ENCODE data around the gene CHRM2. TPM values are rescaled to one million over a fixed set of nuclear protein-coding genes. Genes with fewer than 3 reads are reported as not detected.

CHRM2 gene
- total and polyA plus RNA-seq, 8 donors = 0.56 to 0.98 (median 0.71) TPM

- H3K27ac ChIP-seq = no peak overlapping the region
- no peaks in the 10 kb centered on the region for H3K4me1 ChIP-seq
- no peak for TF ChIP-seq CTCF (IDR thresholded peaks at IDR 0.05)
- no peaks in the 10 kb centered on the region for H3K27me3 ChIP-seq
- peaks cover 0 to 3% of the 10 kb centered on the region in 2 donors for H3K9me3 ChIP-seq
- no peak for DNase-seq
- no peaks in the 10 kb centered on the region for H3K36me3 ChIP-seq
- intact Hi-C loops (cut with DNase I) = no loop called here
- no peak overlapping the region for H3K4me3 ChIP-seq
- no peak for ATAC-seq
Measured at GRCh38 chr7:136890399-136890798, 21.9 kb downstream of the CHRM2 start.

- TF ChIP-seq CTCF (IDR thresholded peaks at IDR 0.05) = no peak
- Histone ChIP-seq H3K36me3 (no peaks in the 10 kb centered on the region), H3K27me3 (no peaks in the 10 kb centered on the region), H3K4me3 (no peak overlapping the region), H3K4me1 (no peaks in the 10 kb centered on the region), H3K27ac (no peak overlapping the region), H3K9me3 (peaks cover 0 to 3% of the 10 kb centered on the region in 2 donors)
- intact Hi-C loops (cut with DNase I) = no loop called here
- ATAC-seq = no peak
- no peak for DNase-seq
Measured at GRCh38 chr7:136891850-136892249, 23.4 kb downstream of the CHRM2 start.

GRCh38 chr7:136894789-136895188 is 26.3 kb downstream of the CHRM2 start:
- Histone ChIP-seq H3K9me3 (peaks cover 0 to 3% of the 10 kb centered on the region in 2 donors), H3K4me3 (no peak overlapping the region), H3K4me1 (no peaks in the 10 kb centered on the region), H3K27me3 (no peaks in the 10 kb centered on the region), H3K27ac (no peak overlapping the region), H3K36me3 (no peaks in the 10 kb centered on the region)
- DNase-seq (no peak), ATAC-seq (no peak)
- intact Hi-C loops (cut with DNase I) = no loop called here
- TF ChIP-seq CTCF (IDR thresholded peaks at IDR 0.05) = no peak

GRCh38 chr7:136897676-136898075 is 29.2 kb downstream of the CHRM2 start:
- intact Hi-C loops (cut with DNase I) = no loop called here

GRCh38 chr7:136900005-136900404 is 31.6 kb downstream of the CHRM2 start:
- no peaks in the 10 kb centered on the region for H3K36me3 ChIP-seq
- TF ChIP-seq CTCF (IDR thresholded peaks at IDR 0.05) = no peak
- ATAC-seq = no peak
- intact Hi-C loops (cut with DNase I) = no loop called here
- H3K4me1 ChIP-seq = no peaks in the 10 kb centered on the region
- DNase-seq = no peak
- H3K9me3 ChIP-seq = no peaks in the 10 kb centered on the region
- H3K4me3 ChIP-seq = no peak overlapping the region
- no peaks in the 10 kb centered on the region for H3K27me3 ChIP-seq
- H3K27ac ChIP-seq = no peak overlapping the region

More at GRCh38 chr7:136897676-136898075, 29.2 kb downstream of the CHRM2 start:
- Histone ChIP-seq H3K4me3 (no peak overlapping the region), H3K9me3 (peaks cover 0 to 3% of the 10 kb centered on the region in 2 donors), H3K27me3 (no peaks in the 10 kb centered on the region), H3K4me1 (no peaks in the 10 kb centered on the region), H3K27ac (no peak overlapping the region), H3K36me3 (no peaks in the 10 kb centered on the region)
- ATAC-seq (no peak), DNase-seq (no peak)
- TF ChIP-seq CTCF (IDR thresholded peaks at IDR 0.05) = no peak

Data from left lung (tissue), 10 donors.